GM19099 (cell line): ENCODE data around the gene TBC1D17.

ENCODE experiments used
- POLR2A ChIP-seq: IDR thresholded peaks from 3 replicates; pipeline ENCODE4 v1.6.1; 2011; ENCODE audit warnings: low read depth; ENCODE audit not compliant: insufficient read length; ENCODE audit errors: extremely low read depth

TBC1D17 gene

GRCh38 chr19:49844138-49845095 is 33.1 kb upstream of the TBC1D17 start:
- TF ChIP-seq POLR2A = no peak

GRCh38 chr19:49845414-49845813 is 32.1 kb upstream of the TBC1D17 start:
- TF ChIP-seq POLR2A = no peak

GRCh38 chr19:49846408-49846807 is 31.1 kb upstream of the TBC1D17 start:
- no peak for TF ChIP-seq POLR2A

- no peak for TF ChIP-seq POLR2A
These were observed 29.5 kb upstream of the TBC1D17 start for GRCh38 chr19:49847731-49848696.

- TF ChIP-seq POLR2A = no peak
These were observed 28.6 kb upstream of the TBC1D17 start for GRCh38 chr19:49848938-49849337.

- TF ChIP-seq POLR2A = no peak
These were observed 27.9 kb upstream of the TBC1D17 start for GRCh38 chr19:49849433-49850220.

- TF ChIP-seq POLR2A = no peak
These were observed 27.3 kb upstream of the TBC1D17 start for GRCh38 chr19:49850221-49850486.

- TF ChIP-seq POLR2A = peak; percentile 66
These were observed 26.8 kb upstream of the TBC1D17 start, which contains the start of gene PTOV1 for GRCh38 chr19:49850487-49851342. Gene PTOV1, plus strand, starts transcription at chr19:49851159.

- TF ChIP-seq POLR2A = peak; percentile 27
These were observed 25.8 kb upstream of the TBC1D17 start for GRCh38 chr19:49851456-49852259.

GRCh38 chr19:49852631-49853126 is 24.8 kb upstream of the TBC1D17 start:
- TF ChIP-seq POLR2A = no peak

GRCh38 chr19:49853852-49854377 is 23.6 kb upstream of the TBC1D17 start:
- TF ChIP-seq POLR2A = no peak

- TF ChIP-seq POLR2A = no peak
These were observed 22.9 kb upstream of the TBC1D17 start for GRCh38 chr19:49854378-49855263.
